Stimulated activated CD4-positive, alpha-beta T cell treated with anti-CD3 and anti-CD28 coated beads, Interleukin-4, amount 100 ng/mL, for 1 hour (primary cell): ENCODE measurements around the gene ITPR3.
"Not testable (repeated sequence)": the region's sequence is repeated elsewhere in the genome, so short reads cannot be mapped to it uniquely, and the experiment has no call there.

Source experiments
- DNase-seq: peaks from one replicate; pipeline ENCODE4 v3.0.0-alpha.2; 2020

Gene ITPR3

DNA sequence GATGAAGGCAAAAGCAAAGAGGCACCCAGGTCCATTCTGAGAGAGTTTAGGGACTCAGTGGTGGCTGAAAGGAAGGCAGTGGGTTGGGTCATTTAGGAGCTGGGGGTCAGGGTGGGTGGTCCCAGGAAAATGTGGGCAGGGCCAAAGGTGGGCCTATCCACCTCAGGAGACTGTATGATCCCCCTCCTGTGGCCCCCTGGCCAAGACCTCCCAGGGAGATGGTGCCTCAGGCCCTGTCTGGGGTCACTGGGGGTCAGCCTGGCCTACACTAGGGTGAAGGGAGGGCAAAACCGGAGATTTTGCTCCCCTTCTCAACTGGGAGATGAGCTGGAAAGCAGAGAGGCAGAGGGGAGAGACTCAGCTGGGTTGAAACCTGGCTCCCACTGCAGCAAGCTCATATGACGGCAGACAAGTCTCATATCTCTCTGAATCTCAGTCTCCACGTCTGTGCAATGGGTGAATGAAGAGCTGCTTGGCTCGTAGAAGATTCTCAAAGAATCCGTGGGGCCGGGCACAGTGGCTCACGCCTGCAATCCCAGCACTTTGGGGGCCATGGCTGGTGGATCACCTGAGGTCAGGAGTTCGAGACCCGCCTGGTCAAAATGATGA lies 29.6 kb upstream of the ITPR3 start:
- DNase-seq: no peak

DNA sequence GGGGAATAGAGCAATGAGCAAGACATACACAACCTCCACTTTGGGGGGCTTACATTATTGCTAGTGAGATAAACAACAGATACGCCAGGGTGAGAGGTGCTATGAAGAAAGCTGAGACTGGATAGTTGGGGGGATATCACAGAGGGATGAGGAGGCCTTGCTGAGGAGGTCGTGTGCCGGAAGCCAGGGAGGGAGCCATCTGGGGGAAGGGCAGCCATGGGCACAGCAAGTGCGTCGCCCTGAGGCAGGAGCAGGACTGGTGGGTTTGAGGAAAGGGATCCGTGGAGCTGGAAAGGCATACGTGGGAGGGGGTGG lies 28.9 kb upstream of the ITPR3 start:
- no peak for DNase-seq

GRCh38 chr6:33592595-33593413 lies 28.3 kb upstream of the ITPR3 start:
- DNase-seq: peak; percentile 43

- DNase-seq: no peak
Measured at GRCh38 chr6:33593414-33593727, 27.8 kb upstream of the ITPR3 start.

GRCh38 chr6:33595001-33595846 lies 25.9 kb upstream of the ITPR3 start:
- no peak for DNase-seq

- not testable (repeated sequence) for DNase-seq
Measured at GRCh38 chr6:33596894-33597293, 24.2 kb upstream of the ITPR3 start.

GRCh38 chr6:33597551-33598322 lies 23.4 kb upstream of the ITPR3 start:
- no peak for DNase-seq

GRCh38 chr6:33599413-33599938 lies 21.6 kb upstream of the ITPR3 start:
- DNase-seq: no peak

DNA sequence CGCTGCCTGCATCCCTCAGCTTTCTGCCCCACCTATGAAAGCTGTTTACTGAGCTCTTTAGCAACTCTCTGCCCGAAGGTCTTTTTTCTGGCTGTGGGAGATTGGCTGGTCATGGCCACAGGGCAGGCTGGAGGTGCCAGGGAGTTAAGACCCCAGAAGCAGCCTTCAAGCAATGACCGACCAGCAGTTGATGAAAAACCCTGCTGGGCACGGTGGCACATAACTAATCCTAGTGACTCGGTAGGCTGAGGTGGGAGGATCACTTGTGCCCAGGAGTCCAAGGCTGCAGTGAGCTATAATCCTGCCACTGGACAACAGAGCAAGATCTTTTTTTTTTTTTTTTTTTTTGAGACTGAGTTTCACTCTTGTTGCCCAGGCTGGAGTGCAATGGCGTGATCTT lies 20.4 kb upstream of the ITPR3 start:
- no peak for DNase-seq

GRCh38 chr6:33602180-33602579 lies 18.9 kb upstream of the ITPR3 start:
- no peak for DNase-seq

DNA sequence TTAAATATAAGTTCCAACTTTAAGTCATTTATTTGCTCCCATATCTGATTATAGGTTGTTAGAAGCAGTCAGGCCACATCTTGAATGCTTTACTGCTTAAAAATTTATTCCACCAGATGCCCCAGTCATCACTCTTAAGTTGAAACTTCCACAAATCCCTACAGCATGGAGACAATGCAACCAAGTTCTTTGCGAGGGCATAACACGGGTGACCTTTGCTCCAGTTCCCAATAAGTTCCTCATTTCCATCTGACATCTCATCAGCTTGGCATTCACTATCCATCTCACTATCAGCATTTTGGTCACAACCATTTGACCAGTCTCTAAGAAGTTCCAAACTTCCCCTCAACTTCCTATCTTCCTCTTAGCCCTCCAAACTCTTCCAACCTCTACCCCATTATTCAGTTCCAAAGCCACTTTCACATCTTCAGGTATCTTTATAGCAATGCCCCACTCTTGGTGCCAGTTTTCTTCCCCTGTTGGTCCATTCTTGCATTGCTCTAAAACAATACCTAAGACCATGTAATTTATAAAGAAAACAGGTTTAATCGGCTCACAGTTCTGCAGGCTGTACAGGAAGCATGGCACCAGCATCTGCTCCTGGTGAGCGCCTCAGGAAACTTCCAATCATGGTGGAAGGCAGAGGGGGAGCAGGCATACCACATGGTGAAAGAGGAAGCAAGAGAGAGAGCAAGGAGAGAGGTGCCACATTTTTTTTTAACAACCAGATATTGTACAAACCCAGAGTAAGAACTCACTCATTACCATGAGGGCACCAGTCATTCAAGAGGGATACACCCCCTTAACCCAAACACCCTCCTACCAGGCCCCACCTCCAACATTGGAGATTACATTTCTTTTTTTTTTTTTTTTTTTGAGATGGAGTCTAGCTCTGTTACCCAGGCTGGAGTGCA lies 15.9 kb upstream of the ITPR3 start:
- no peak for DNase-seq

DNA sequence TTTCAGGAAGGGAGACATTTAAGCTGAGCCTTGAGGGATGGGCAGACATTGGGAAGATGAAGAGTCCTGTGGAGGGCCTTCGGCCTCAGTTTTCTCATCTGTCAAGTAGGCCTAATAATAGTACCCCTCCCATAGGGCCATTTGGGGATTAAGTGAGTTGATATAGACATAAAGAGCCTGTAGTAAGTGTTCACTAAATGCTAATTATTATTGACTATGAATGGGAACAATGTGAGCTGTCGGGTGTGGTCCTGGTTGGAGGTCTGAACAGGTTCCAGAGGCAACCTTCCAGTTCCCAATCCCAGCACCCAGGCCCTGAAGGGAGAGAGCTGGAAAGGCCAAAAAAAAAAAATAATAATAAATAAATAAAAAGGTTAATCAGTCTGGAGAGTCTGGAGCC lies 14.5 kb upstream of the ITPR3 start:
- DNase-seq: no peak

- no peak for DNase-seq
Measured at GRCh38 chr6:33607126-33607783, 13.9 kb upstream of the ITPR3 start.

- peak; percentile 42 for DNase-seq
Measured at GRCh38 chr6:33607784-33608161, 13.3 kb upstream of the ITPR3 start.

- DNase-seq: no peak
Measured at GRCh38 chr6:33609019-33609418, 12.1 kb upstream of the ITPR3 start.

DNA sequence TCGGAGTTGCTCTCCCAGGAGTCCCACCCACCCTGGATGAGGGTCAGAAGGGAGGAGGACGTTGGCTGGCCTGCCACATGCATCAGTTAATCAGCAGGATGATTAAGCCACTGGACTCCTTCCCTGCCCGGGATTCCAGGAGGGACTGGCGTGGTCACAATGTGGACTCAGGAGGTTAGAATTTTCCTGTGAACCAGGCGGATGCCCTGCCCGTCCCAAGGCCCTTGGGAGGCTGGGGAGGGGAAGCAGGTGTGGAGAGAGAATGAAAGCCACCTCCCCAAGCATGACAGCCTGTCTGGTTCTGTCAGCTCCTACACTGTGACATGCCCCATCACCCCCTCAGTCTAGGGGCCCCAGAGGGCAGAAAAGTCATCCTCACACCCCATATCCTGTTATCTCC lies 11.6 kb upstream of the ITPR3 start:
- DNase-seq: no peak

DNA sequence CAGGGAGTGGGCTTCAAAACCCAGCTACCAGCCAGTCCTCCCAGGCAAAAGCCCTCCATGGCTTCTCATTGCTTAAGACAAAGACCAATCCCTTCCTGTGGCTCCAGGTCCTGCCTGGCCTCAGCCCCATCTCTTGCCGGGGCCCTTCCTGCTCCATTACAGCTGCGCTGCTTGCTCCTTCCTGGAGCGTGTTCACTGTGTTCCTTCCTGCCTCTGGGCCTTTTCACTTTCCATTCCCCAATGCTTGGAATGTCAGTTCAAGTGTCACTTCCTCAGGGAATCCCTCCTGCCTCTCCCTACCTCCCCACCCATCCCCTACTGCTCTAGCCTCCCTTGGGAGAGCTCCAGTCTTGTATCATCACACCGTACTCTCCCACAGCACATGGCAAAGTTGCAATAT lies 11.1 kb upstream of the ITPR3 start:
- DNase-seq: no peak

- no peak for DNase-seq
Measured at GRCh38 chr6:33610779-33611732, 10.1 kb upstream of the ITPR3 start.

- DNase-seq: no peak
Measured at GRCh38 chr6:33613146-33613794, 7.9 kb upstream of the ITPR3 start.

GRCh38 chr6:33613795-33614168 lies 7.3 kb upstream of the ITPR3 start:
- DNase-seq: no peak
